Hematopoietic multipotent progenitor cell (in vitro differentiated cells): ENCODE results near the gene RFTN1. TPM values are rescaled to one million over a fixed set of nuclear protein-coding genes. Genes with fewer than 3 reads are reported as not detected.
A peak's percentile ranks its signal among the peaks of the same experiment; 100 is the strongest.
"Not testable (repeated sequence)": the region's sequence is repeated elsewhere in the genome, so short reads cannot be mapped to it uniquely, and the experiment has no call there.

ENCODE experiments used
- DNase-seq, 3 donors: peaks; one replicate each; pipeline ENCODE4 v3.0.0-alpha.2; 2011 to 2015; ENCODE audit warnings: low read depth in 2 of 3, low spot score in 2 of 3
- total RNA-seq: library from RNA; depleted of rRNA; stranded (reverse); fragments of >200 nt; gene quantifications from one replicate; pipeline ENCODE4 v1.2.3, GENCODE V29; 2012

RFTN1 gene
- total RNA-seq, 1 donor: 42.0 TPM

GRCh38 chr3:16313886-16314645 lies 199.4 kb downstream of the RFTN1 start:
- peak in 1 of 3 donors; percentile 56 for DNase-seq

- DNase-seq: peak in 2 of 3 donors; percentile 72 to 84
Observed at GRCh38 chr3:16311960-16312451, 201.5 kb downstream of the RFTN1 start.

GRCh38 chr3:16310486-16310885 lies 203.0 kb downstream of the RFTN1 start:
- DNase-seq: not testable (repeated sequence)

GRCh38 chr3:16309558-16309957 lies 203.9 kb downstream of the RFTN1 start:
- peak in 2 of 3 donors; percentile 52 to 56 for DNase-seq

GRCh38 chr3:16308727-16309126 lies 204.8 kb downstream of the RFTN1 start:
- no peak for DNase-seq

GRCh38 chr3:16307832-16308531 lies 205.5 kb downstream of the RFTN1 start:
- DNase-seq: no peak

GRCh38 chr3:16305111-16305541 lies 208.4 kb downstream of the RFTN1 start:
- no peak for DNase-seq

GRCh38 chr3:16304061-16305010 lies 209.2 kb downstream of the RFTN1 start:
- DNase-seq: peak in 2 of 3 donors; percentile 33 to 52

GRCh38 chr3:16303037-16303575 lies 210.4 kb downstream of the RFTN1 start:
- DNase-seq: peak in 1 of 3 donors; percentile 49

GRCh38 chr3:16302082-16302631 lies 211.3 kb downstream of the RFTN1 start:
- DNase-seq: no peak

GRCh38 chr3:16301507-16301906 lies 212.0 kb downstream of the RFTN1 start:
- DNase-seq: no peak

- peak in 1 of 3 donors; percentile 60 for DNase-seq
Observed at GRCh38 chr3:16300881-16301359, 212.6 kb downstream of the RFTN1 start.

GRCh38 chr3:16300307-16300706 lies 213.2 kb downstream of the RFTN1 start:
- no peak for DNase-seq

- no peak for DNase-seq
Observed at GRCh38 chr3:16299746-16300145, 213.8 kb downstream of the RFTN1 start.

- no peak for DNase-seq
Observed at GRCh38 chr3:16298891-16299290, 214.6 kb downstream of the RFTN1 start.

- no peak for DNase-seq
Observed at GRCh38 chr3:16297997-16298885, 215.3 kb downstream of the RFTN1 start.

- DNase-seq: no peak
Observed at GRCh38 chr3:16295298-16295890, 218.1 kb downstream of the RFTN1 start.

GRCh38 chr3:16294844-16295243 lies 218.7 kb downstream of the RFTN1 start:
- DNase-seq: no peak

- DNase-seq: peak in 2 of 3 donors; percentile 21 to 26
Observed at GRCh38 chr3:16290827-16291196, 222.7 kb downstream of the RFTN1 start.
